AG09319 (cell line): ENCODE results near the gene FKBP8.

Experiments used
- DNase-seq: peaks from one replicate; pipeline ENCODE4 v3.0.0-alpha.2; 2010; ENCODE audit warnings: low read depth; ENCODE audit errors: extremely low read depth
- CTCF ChIP-seq: IDR thresholded peaks from 2 replicates; pipeline ENCODE4 v1.5.1; 2011; ENCODE audit warnings: low read depth, mild to moderate bottlenecking, inconsistent platforms, low read length, moderate library complexity

Gene FKBP8

GRCh38 chr19:18496980-18497256, 46.5 kb downstream of the FKBP8 start:
- no peak for DNase-seq
- TF ChIP-seq CTCF: no peak

GRCh38 chr19:18496167-18496979, 47.0 kb downstream of the FKBP8 start:
- no peak for TF ChIP-seq CTCF
- DNase-seq: no peak

GRCh38 chr19:18495204-18495911, 48.0 kb downstream of the FKBP8 start:
- no peak for TF ChIP-seq CTCF
- DNase-seq: no peak

GRCh38 chr19:18494267-18494607, 49.1 kb downstream of the FKBP8 start:
- DNase-seq: no peak
- no peak for TF ChIP-seq CTCF

GRCh38 chr19:18493440-18494266, 49.7 kb downstream of the FKBP8 start:
- DNase-seq: no peak

GRCh38 chr19:18491995-18492953, 51.1 kb downstream of the FKBP8 start:
- DNase-seq: no peak
- no peak for TF ChIP-seq CTCF

More at GRCh38 chr19:18493440-18494266, 49.7 kb downstream of the FKBP8 start:
- no peak for TF ChIP-seq CTCF
